NAMALWA (cell line): ENCODE data around the gene KRT24.

ENCODE experiments used
- DNase-seq: peaks from one replicate; pipeline ENCODE4 v3.0.0-alpha.2; 2015; ENCODE audit warnings: low spot score

KRT24 gene

DNA sequence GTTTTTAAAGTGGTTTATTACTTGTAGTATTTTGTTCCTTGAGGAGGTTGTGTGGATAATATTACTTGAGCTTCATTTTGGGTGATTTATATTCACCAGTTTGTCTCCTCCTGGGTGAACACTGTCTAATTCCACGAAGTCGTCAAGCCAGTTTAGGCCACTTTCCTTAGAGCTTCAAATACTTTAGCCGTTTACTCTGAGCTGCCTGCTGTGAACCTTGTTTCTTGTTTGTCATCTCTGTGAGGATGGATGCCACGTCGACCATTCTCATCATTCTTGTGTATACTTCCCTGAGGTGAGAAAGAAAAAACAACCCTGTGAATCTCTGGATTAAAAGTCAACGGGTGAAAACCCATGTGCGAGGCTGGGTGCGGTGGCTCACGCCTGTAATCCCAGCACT lies 9.0 kb downstream of the KRT24 start:
- DNase-seq, result no peak

DNA sequence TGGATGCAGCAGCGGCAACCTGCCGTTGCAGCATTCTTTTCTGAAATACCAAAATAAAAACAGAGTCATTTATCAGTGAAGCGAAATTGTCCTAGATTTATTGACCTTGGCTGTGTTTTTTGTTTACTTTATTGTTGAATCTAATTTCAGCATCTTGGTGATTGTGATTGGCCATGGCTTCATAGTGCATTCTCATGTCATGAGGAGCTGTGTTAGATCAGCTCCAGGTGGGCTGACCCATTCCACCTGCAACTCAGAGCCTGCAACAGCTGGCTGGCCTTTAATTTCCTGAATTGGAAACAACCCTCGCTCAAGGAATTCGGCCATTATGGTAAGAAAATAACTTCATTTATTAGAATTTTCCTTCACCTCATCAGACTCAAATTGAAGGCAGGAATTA lies 16.4 kb downstream of the KRT24 start:
- DNase-seq, result no peak

DNA sequence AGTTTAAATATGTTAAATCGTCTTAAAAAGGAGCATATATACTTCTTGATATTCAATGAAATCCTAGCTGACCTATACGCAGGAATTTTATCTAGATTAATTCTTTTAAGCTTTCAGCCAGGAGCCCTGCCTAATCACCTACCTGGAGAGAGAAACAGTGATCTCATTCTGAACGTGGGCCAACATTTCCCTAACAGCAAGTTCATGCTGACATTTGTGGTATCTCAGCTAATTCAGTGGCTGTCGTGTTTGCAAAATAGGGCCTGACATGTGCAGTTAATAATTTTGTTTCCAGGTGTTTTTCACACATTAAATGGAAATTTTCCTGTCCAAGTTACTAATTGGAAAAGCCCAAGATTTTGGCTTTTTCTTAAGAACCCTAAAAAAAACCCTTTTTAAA lies 17.4 kb downstream of the KRT24 start:
- DNase-seq, result no peak

DNA sequence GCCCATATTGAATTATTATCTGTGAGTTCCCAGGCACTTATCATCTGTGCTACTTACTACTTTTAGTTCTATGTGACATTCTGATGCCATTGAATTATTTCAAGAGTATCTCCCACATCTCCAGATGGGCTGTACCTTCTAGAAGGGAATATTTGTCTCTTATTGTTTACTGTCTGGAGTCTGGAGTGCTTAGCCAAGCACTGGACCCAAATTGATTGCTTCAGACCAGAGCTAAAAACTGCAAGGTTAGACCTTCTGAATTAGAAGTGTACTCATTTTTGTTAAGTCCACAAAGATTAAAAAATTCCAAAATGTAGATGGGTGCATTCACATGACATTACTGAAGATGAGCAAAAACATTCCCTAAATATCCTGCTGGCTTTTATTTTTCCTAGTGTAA lies 22.6 kb downstream of the KRT24 start:
- no peak for DNase-seq

DNA sequence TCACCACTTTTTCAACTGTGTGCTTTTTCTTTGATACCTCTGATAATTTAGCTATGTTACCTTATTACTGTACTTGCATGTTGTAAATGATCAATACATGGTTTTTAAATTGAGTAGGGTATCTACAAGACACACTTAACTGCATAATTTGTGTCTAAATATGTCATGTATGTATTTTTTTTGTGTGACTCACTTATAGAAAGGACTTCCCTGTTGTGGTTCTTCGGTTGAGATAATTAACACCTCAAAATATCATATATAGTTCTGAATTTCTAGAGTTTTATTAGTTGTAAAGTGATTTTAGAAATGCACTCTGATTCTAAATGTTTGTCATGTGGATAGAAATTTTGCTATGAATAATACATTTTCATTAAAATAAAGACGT lies 24.0 kb downstream of the KRT24 start:
- no peak for DNase-seq

DNA sequence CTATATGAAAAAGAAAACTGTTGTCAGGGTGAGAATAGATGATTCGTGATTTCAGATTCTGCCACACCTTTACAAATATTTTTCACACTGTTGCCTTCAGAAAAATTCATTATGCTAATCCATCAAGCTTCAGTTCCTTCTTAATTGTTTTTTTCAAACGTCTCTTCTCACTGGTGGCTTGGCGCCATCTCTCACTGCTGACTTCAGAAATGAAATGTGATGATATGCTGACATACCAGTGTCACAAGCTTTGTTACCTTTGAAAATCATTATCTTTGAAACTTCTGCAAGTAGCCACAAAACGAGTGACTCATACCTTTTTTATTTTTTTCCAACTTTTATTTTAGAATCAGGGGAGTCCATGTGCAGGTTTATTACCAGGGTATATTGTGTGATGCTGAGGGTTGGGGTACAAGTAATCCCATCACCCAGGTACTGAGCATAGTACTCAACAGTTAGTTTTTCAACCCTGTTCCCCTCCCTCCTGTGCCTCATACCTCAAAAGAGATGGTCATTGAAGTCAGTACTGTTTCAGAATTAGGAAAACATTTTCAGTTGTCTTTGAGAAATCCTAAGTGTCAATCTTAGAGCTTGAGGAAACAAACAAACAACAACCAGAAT lies 24.5 kb downstream of the KRT24 start:
- DNase-seq, result no peak

DNA sequence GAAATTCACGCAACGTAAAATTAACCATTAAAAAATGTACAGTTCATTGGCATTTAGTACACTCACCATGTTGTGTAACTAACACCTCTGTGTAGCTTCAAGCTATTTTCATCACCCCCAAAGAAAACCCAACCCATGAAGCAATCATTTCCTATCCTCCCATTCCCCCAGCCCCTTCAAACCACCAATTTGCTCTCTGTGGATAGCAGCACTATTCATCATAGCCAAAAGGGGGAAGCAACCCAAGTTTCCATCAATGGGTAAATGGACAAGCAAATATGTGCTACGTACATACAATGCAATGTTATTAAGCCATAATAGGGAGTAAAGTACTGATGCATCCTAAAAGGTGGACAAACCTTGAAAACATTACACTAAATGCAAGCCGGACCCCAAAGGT lies 27.6 kb downstream of the KRT24 start:
- DNase-seq, result peak; percentile 8

DNA sequence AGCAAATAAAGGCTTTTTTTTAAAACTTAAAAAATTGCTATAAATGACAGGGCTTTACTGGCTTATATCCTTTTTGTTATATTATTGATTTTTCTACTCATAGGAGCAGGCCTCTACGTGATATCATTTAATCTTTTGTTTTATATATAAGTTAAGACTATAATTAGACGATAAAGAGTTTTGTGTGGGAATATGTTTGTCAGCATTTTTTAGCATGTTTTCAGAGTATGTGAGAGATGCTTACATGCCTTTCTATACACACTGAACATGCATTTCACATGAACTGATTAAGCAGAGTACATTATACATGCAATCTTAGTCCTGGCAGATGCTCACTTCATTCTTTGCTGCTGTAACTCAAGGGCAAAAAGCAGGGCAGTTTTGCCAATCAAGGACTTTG lies 30.9 kb downstream of the KRT24 start:
- no peak for DNase-seq

DNA sequence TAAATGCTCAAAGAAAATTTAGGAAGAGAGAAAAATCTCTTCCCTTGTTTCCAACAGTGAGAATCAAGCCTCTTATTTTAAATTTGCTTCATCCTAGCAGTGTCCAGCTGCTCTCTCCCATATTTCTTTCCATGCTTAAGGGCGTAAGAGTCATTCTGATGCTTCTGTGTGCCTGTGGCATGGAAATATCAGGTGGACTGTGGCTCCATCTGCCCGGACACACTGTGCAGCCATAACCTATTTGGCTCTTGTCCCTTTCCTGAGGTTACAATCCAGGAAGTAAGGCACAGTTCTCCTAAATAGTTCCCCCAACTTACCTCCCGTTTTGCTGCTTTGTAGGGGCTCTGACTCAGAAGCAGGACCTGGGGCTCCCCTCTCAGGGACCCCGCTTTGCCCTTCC lies 32.3 kb downstream of the KRT24 start:
- no peak for DNase-seq

DNA sequence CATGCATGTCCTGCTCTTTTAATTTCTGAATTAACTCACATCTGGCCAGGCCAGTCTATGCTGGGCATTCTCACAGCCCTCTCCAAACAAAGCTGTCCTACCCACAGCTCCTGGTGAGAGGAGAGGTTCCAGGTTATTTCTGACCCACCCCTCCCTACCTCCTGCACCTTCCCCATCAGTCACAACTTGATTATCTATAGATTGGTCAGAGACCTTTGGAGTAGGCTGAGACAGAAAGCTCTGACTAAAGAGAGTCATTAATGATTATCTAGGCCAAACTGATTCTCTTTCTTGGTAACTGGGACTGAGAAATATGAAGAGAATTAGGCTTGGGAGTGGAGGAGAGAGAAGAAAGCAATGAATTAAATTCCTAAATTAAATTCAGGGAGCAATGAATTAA lies 37.2 kb downstream of the KRT24 start:
- no peak for DNase-seq

DNA sequence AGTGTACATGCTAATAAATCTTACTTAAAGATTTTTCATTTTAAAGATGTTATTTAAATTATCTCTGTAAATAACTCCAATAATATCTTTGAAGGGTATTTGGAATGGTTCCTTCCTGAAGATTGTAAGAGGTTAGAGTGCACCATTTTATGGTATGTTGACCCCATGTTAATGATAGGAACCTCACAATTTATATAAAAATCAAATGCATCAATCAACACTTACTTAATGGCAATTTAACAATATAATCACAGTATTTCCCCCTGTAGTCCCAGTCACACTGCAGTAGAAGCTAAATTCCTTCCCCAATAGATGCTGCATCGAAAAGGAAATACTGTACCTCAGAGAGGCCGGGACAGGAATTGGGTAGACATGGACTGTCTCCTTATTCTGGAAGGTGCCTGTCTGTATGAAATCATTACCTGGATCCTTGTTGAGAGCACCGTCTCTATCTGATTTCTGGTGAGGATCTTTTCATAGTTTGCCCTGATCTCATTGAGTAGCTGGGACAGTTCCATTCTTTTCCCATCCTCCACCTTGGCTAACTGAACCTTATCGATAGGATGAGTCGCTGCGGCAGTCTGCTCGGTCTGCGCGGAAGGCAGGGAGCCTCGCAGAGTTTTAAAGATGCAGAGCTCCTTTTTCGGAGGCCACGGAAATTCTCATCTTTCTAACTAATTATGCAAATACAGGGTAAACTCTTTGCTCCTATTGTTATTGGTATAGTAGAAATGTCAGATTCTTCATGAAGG lies 38.8 kb downstream of the KRT24 start, which contains the start of gene KRT222:
TSS of gene KRT222 (minus strand) at position 596 of the 752 bp plus-strand sequence. CDS start at position 518, 78 bp downstream.
- no peak for DNase-seq

DNA sequence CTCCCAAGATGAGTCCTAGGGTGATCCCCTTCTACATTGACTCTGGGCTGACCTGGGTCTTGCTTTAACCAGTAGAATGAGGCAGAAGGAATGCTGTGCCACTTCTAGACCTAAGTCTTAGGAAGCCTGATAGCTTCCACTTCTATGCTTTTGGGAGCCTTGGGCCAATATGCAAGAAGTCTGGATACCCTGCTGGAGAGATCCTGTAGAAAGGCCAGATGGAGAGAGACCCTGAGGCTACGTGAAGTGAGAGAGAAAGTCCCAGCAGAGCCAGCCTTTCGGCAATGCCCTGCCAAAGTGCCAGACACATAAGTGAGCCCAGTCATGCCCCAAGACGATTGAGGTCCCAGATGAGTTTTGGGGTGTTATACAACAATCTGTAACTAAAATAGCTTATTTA lies 40.3 kb downstream of the KRT24 start:
- DNase-seq, result no peak

DNA sequence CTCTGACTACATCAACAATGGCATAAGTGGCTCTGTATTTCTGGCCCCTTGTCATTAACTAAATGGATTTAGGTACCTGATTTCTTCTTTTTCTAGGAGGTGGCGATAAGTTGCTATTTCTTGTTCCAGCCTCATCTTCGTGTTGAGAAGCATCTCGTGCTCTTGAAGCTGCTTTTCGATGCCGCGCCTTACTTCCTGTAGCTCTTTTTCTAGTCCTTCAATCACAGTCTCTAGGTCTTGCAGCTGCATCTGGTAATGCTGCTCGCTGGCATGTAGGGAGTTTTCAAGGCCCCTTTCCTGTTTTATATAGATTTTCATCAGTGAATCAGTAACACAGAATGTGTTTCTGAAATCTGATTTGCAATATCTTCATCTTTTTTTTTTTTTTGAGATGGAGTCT lies 43.6 kb downstream of the KRT24 start:
- no peak for DNase-seq

DNA sequence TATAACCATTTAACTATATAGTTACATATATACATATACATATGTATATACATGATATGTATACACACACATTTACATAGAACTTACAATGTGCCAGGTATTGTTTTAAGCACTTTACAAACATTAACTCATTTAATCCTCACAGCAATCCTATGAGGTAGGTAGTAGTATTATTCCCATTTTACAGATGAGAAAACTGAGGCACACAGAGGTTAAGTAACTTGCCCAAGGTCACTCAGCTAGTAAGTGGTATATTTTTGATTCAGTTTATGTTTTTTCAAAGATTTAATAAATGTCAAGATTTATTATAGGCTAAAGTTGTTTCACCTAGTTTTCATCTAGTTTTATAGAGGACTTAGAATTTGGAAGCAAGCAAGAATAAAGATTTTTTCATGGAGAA lies 45.2 kb downstream of the KRT24 start:
- no peak for DNase-seq

DNA sequence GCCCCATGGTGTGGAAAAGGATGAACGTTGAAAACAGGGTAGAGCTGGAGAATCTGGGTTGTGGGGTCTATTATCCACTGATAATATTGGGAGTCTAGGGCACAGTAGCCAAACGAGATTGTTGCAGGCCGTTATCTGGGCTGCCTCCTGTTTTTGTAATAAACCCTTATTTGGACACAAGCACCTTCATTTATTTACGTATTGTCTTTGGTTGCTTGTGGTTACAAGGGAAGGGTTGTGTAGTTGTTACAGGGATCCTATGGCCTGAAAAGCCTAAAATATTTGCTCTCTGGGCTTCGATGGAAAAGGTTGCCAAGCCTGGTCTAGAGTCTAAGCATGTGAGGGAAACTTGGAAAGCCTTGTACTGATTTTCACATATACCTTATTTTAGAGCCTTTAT lies 51.6 kb downstream of the KRT24 start:
- no peak for DNase-seq

DNA sequence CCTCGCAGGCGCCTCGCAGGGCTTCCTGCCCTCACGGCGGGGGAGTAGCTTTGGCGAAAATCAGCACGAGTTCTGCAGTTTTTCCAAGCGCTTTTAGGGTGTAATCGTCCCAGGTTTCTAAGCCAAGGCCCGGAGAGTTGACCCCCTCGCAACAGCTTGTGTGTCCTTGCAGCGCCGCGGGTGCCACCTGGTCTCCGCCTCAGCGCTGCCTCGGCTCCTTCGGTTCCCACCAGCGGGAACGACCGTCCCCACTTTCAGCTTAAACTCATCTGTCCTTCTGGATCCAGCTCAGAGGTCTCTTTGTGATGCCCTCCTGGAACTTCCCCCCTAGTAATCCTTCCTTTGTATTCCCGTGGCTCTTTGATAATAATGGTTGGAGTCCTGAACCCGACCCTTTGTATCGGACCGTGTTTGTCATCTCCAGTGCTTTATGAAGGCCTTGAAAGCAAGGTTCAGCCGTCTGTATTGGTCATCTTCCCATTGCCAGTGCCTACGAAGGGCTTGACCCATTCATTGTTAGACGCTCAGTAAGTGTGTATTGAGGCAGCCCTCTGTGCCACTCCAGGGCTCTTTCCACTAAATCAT lies 55.1 kb downstream of the KRT24 start:
- DNase-seq, result no peak
